Measurements from ENCODE around the gene ARID1B.

Gene ARID1B

GRCh38 chr6:157249826-157250225 lies 472.6 kb downstream of the ARID1B start:
- no peak for DNase-seq
- TF ChIP-seq, protein P1, sequence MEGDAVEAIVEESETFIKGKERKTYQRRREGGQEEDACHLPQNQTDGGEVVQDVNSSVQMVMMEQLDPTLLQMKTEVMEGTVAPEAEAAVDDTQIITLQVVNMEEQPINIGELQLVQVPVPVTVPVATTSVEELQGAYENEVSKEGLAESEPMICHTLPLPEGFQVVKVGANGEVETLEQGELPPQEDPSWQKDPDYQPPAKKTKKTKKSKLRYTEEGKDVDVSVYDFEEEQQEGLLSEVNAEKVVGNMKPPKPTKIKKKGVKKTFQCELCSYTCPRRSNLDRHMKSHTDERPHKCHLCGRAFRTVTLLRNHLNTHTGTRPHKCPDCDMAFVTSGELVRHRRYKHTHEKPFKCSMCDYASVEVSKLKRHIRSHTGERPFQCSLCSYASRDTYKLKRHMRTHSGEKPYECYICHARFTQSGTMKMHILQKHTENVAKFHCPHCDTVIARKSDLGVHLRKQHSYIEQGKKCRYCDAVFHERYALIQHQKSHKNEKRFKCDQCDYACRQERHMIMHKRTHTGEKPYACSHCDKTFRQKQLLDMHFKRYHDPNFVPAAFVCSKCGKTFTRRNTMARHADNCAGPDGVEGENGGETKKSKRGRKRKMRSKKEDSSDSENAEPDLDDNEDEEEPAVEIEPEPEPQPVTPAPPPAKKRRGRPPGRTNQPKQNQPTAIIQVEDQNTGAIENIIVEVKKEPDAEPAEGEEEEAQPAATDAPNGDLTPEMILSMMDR (IDR thresholded peaks at IDR 0.05; ENCODE audit: low read depth, low read length), result no peak

DNA sequence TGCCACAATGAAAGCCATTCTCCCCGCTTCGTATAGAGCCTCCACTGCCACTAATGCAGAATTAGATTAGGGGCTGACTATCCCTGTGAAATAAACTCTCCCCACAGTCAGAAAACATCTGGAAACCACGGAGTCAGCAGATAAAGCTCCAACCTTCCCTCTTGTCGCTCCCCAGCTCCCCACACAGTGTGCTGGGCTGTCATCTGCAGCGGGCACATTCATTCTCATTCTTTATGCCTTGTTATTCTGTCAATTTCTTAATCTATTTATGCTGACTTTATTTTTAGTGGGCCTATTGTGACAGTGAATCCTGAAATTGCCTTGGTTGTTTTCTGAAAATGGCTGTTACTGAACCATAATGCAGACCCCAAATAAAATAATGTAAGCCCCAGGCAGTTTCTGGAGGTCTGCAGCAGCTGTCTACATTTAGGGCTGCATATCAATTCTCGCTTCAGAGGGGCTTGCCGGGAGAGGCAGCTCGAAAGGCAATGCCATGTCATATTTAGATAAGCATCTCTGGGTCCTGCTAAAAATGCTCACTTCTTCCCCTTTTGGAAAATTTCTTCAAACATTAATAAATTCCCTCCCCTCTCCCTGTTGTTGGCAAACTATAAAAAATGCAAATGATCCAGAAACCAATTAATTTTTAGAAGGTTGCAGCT lies 474.5 kb downstream of the ARID1B start:
- Histone ChIP-seq H3K36me3 (no peaks in the 10 kb centered on the region), H3K4me1 (peaks cover 14% of the 10 kb centered on the region), H3K4me3 (ENCODE audit: low read depth, low read length) (peak overlapping the region; percentile 3), H3K9me3 (no peaks in the 10 kb centered on the region), H3K27me3 (no peaks in the 10 kb centered on the region)
- TF ChIP-seq, protein P1 (IDR thresholded peaks at IDR 0.05; ENCODE audit: low read depth, low read length), result no peak
- DNase-seq, result peak; percentile 36

More at GRCh38 chr6:157249826-157250225, 472.6 kb downstream of the ARID1B start:
- Histone ChIP-seq H3K36me3 (no peaks in the 10 kb centered on the region), H3K4me3 (ENCODE audit: low read depth, low read length) (no peak overlapping the region), H3K27me3 (no peaks in the 10 kb centered on the region), H3K9me3 (no peaks in the 10 kb centered on the region), H3K4me1 (peaks cover 14% of the 10 kb centered on the region)

DNA sequence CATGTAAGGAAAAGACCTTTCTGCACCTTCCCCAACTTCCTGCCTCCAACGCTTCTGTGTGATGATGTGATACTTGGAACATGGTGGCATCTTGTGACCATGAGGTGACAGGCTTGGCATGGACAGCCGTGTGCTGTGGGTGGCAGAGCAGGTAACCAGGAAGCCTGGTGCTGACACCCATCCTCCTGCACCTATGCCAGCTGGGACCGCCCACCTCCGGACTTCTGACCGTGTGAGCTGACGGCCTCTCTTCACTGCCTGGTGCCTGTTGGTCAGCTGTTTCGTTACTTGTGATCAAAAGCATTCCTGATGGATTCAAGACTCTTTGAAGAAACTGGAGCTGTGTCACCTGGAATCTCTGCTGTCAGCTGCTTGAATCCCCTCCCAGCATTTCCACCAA lies 475.8 kb downstream of the ARID1B start:
- no peaks in the 10 kb centered on the region for H3K27me3 ChIP-seq
- no peak overlapping the region for H3K4me3 ChIP-seq (ENCODE audit: low read depth, low read length)
- no peaks in the 10 kb centered on the region for H3K36me3 ChIP-seq
- DNase-seq, result no peak
- TF ChIP-seq, protein P1 (IDR thresholded peaks at IDR 0.05; ENCODE audit: low read depth, low read length), result no peak
- H3K4me1 ChIP-seq, result peaks cover 14% of the 10 kb centered on the region
- H3K9me3 ChIP-seq, result no peaks in the 10 kb centered on the region

DNA sequence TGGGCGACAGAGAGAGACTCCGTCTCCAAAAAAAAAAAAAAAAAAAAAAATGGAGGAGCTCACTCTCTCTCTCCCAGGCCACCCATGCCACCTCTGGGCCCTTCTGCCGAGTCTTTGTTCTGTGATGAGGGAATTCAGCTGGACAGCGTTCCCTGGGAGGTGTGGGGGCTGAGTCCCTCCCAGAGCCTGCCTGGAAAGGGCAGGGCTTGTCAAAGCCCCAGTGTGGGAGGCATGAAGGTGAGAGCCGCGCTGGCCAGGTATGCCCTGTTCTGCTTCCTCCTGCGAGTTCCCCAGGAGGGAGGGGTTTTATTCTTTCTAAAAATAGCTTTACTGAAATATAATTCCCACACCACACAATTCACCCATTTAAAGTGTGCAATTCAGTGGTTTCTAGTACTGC lies 476.5 kb downstream of the ARID1B start:
- H3K9me3 ChIP-seq, result no peaks in the 10 kb centered on the region
- H3K4me1 ChIP-seq, result peaks cover 14% of the 10 kb centered on the region
- no peaks in the 10 kb centered on the region for H3K36me3 ChIP-seq
- H3K4me3 ChIP-seq (ENCODE audit: low read depth, low read length), result no peak overlapping the region
- H3K27me3 ChIP-seq, result no peaks in the 10 kb centered on the region
- DNase-seq, result no peak
- TF ChIP-seq, protein P1 (IDR thresholded peaks at IDR 0.05; ENCODE audit: low read depth, low read length), result no peak

DNA sequence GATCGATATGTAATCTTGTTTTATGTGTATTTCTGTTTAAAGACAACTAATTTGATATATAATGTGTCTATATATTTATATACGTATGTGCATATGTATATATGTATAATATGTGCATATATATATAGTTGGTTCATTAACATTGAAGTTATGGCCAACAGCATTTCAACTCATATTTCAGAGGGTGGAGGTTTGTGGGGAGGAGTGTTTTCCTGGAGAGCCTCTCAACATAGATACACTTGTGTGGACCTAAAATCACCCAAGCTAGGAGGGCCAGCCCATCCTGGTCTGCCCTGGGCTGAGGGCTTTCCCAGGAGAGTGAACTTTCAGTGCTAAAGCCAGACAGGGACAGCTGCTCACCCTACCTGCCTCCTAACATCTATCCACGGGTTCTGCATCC lies 477.4 kb downstream of the ARID1B start:
- Histone ChIP-seq H3K9me3 (no peaks in the 10 kb centered on the region), H3K4me3 (ENCODE audit: low read depth, low read length) (no peak overlapping the region), H3K36me3 (no peaks in the 10 kb centered on the region), H3K27me3 (no peaks in the 10 kb centered on the region), H3K4me1 (peaks cover 14% of the 10 kb centered on the region)
- TF ChIP-seq, protein P1 (IDR thresholded peaks at IDR 0.05; ENCODE audit: low read depth, low read length), result no peak
- DNase-seq, result no peak

DNA sequence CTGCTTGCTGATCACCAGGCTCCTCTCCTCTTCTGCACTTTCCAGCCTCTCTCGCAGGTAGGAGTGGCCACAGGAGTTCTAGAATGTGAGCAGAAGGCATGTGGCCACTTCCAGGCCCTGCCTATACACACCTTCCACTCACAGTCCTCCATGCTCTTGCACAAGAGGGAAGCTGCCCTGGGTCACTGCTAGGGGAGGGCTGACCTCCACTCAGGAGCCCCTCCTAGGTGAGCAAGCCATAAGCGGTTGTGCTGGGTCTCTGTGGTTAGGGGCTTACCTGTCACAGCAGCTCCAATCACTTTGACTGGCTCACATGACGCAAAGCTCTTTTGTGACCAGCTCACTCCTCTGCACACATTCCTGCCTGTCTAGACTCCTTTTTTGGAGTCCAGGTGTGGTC lies 477.9 kb downstream of the ARID1B start:
- Histone ChIP-seq H3K4me1 (peaks cover 14% of the 10 kb centered on the region), H3K4me3 (ENCODE audit: low read depth, low read length) (no peak overlapping the region)

More for the DNA sequence above, 477.9 kb downstream of the ARID1B start:
- TF ChIP-seq, protein P1 (IDR thresholded peaks at IDR 0.05; ENCODE audit: low read depth, low read length), result no peak
- H3K36me3 ChIP-seq, result no peaks in the 10 kb centered on the region
- no peak for DNase-seq
- no peaks in the 10 kb centered on the region for H3K27me3 ChIP-seq
- no peaks in the 10 kb centered on the region for H3K9me3 ChIP-seq
